ENCODE data around the gene CCNA1.

CCNA1 gene

DNA sequence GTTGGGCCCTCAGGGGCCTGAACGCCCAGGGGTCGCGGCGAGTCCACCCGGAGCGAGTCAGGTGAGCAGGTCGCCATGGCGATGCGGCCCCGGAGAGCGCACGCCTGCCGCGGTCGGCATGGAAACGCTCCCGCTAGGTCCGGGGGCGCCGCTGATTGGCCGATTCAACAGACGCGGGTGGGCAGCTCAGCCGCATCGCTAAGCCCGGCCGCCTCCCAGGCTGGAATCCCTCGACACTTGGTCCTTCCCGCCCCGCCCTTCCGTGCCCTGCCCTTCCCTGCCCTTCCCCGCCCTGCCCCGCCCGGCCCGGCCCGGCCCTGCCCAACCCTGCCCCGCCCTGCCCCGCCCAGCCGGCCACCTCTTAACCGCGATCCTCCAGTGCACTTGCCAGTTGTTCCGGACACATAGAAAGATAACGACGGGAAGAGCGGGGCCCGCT is at the start of gene CCNA1:
TSS of gene CCNA1 (plus strand) at position 390 of the 439 bp plus-strand sequence. CDS start 562 bp downstream, outside the sequence.
- no peaks in the 10 kb centered on the region for H3K9me3 ChIP-seq (ENCODE audit: control insufficient read depth, insufficient read depth, low read length)
- H3K36me3 ChIP-seq (ENCODE audit: control insufficient read depth, insufficient read depth, low read length) = no peaks in the 10 kb centered on the region
- H3K27ac ChIP-seq (ENCODE audit: low read length) = no peak within 1 kb of the TSS
- peak; percentile 52 for DNase-seq (ENCODE audit: low read depth, low spot score)
- WGBS (ENCODE audit: insufficient coverage, insufficient read length) = no CpG with 5 or more reads among the region's 46 CpGs
- H3K4me3 ChIP-seq (ENCODE audit: low read length) = peak within 1 kb of the TSS; percentile 75; the same call in 1 of the 2 replicates
- H3K4me1 ChIP-seq (ENCODE audit: control insufficient read depth, insufficient read depth, low read length) = no peaks in the 10 kb centered on the region
- peaks cover 22% of the 10 kb centered on the region for H3K27me3 ChIP-seq (ENCODE audit: control insufficient read depth, insufficient read depth, low read length)

DNA sequence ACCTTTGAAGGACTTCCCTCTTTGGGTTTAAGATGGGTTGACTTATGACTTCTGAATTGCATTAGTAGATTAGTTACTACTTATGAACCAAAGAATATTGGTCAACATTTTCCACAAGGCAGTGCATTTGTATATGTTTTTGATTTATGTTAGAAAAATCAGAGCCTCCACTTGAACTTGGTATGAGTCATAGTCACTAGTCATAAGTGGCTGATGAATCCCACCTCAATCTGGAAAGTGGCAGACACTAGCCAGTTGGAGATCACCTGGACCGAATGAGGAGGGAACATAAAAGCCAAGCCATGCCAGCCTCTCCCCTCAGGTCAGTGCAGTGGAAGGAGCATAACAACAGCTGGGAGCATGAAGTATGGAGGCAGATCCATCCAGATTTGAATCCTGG is 46.8 kb upstream of the CCNA1 start:
- H3K4me1 ChIP-seq (ENCODE audit: control insufficient read depth, insufficient read depth, low read length) = no peaks in the 10 kb centered on the region
- no peaks in the 10 kb centered on the region for H3K9me3 ChIP-seq (ENCODE audit: control insufficient read depth, insufficient read depth, low read length)
- H3K36me3 ChIP-seq (ENCODE audit: control insufficient read depth, insufficient read depth, low read length) = no peaks in the 10 kb centered on the region
- WGBS (ENCODE audit: insufficient coverage, insufficient read length) = no CpG with 5 or more reads among the region's 1 CpG
- H3K27me3 ChIP-seq (ENCODE audit: control insufficient read depth, insufficient read depth, low read length) = no peaks in the 10 kb centered on the region
- DNase-seq (ENCODE audit: low read depth, low spot score) = no peak
- H3K4me3 ChIP-seq (ENCODE audit: low read length) = no peak overlapping the region
- no peak overlapping the region for H3K27ac ChIP-seq (ENCODE audit: low read length)

DNA sequence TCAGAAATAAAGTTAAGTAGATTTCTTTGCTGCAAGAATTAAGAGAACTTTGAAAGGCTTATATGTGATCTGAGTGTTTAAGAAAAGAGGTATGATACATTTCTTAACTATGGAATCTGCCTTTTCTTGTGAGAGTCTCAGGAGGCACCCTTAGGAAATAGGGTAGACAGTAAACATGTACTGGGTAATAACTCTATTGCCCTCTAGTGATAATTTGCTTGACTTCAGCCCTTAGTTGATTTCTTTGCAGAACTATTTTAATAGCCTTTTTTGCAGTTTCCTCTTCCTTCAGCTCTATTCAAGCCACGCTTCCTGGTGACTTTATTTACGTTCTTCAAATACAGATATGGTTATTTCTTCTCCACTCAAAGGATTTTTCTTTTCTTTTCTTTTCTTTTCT is 37.0 kb upstream of the CCNA1 start:
- DNase-seq (ENCODE audit: low read depth, low spot score) = no peak
- Histone ChIP-seq H3K4me1 (ENCODE audit: control insufficient read depth, insufficient read depth, low read length) (no peaks in the 10 kb centered on the region), H3K27ac (ENCODE audit: low read length) (no peak overlapping the region), H3K36me3 (ENCODE audit: control insufficient read depth, insufficient read depth, low read length) (no peaks in the 10 kb centered on the region), H3K4me3 (ENCODE audit: low read length) (no peak overlapping the region), H3K9me3 (ENCODE audit: control insufficient read depth, insufficient read depth, low read length) (no peaks in the 10 kb centered on the region), H3K27me3 (ENCODE audit: control insufficient read depth, insufficient read depth, low read length) (no peaks in the 10 kb centered on the region)
- WGBS (ENCODE audit: insufficient coverage, insufficient read length) = no CpG with 5 or more reads among the region's 2 CpGs

DNA sequence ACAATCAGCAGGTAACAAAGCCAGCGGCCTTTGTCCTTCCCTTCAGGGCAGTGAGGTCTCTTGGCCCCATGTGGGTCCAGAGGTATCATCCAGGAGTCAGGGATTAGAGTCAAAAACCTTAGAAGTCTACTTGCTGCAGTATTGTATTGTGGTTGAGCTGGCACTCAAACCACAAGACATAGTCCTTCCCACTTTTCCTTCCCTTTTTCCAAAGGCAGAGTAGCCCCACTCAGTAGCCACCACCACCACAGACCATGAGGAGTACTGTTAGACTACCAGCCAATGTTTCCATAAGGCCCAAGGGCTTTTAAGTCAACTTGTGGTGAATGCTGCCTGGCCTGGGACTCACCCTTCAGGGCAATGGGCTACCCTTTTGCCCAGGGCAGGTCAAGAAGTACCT is 27.1 kb upstream of the CCNA1 start:
- H3K36me3 ChIP-seq (ENCODE audit: control insufficient read depth, insufficient read depth, low read length) = no peaks in the 10 kb centered on the region
- H3K27ac ChIP-seq (ENCODE audit: low read length) = no peak overlapping the region
- H3K4me1 ChIP-seq (ENCODE audit: control insufficient read depth, insufficient read depth, low read length) = no peaks in the 10 kb centered on the region
- no peak overlapping the region for H3K4me3 ChIP-seq (ENCODE audit: low read length)
- no peaks in the 10 kb centered on the region for H3K27me3 ChIP-seq (ENCODE audit: control insufficient read depth, insufficient read depth, low read length)
- DNase-seq (ENCODE audit: low read depth, low spot score) = no peak
- no peaks in the 10 kb centered on the region for H3K9me3 ChIP-seq (ENCODE audit: control insufficient read depth, insufficient read depth, low read length)
- WGBS (ENCODE audit: insufficient coverage, insufficient read length) = no CpG with 5 or more reads among the region's 1 CpG

DNA sequence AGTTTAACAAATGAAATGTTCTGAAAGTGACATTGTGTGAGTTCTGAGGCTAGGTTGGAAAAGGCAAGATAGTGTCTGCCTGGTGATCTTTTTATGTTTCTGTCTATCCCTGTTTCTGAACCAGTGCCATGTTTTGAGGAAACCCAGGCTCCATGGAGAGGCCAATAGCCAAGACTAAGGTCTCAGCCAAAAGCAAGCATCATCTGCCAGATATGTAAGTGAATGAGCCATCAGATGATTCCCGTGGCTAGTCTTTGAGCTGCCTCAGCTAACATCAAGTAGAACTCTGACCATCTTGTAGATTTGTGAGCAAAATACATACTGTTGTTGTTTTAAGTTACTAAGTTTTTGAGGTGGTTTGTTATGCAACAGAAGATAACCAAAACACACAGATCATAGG is 19.6 kb upstream of the CCNA1 start:
- Histone ChIP-seq H3K9me3 (ENCODE audit: control insufficient read depth, insufficient read depth, low read length) (no peaks in the 10 kb centered on the region), H3K36me3 (ENCODE audit: control insufficient read depth, insufficient read depth, low read length) (no peaks in the 10 kb centered on the region), H3K4me3 (ENCODE audit: low read length) (no peak overlapping the region), H3K27ac (ENCODE audit: low read length) (no peak overlapping the region), H3K27me3 (ENCODE audit: control insufficient read depth, insufficient read depth, low read length) (no peaks in the 10 kb centered on the region), H3K4me1 (ENCODE audit: control insufficient read depth, insufficient read depth, low read length) (no peaks in the 10 kb centered on the region)
- DNase-seq (ENCODE audit: low read depth, low spot score) = no peak
- no CpG with 5 or more reads among the region's 1 CpG for WGBS (ENCODE audit: insufficient coverage, insufficient read length)

DNA sequence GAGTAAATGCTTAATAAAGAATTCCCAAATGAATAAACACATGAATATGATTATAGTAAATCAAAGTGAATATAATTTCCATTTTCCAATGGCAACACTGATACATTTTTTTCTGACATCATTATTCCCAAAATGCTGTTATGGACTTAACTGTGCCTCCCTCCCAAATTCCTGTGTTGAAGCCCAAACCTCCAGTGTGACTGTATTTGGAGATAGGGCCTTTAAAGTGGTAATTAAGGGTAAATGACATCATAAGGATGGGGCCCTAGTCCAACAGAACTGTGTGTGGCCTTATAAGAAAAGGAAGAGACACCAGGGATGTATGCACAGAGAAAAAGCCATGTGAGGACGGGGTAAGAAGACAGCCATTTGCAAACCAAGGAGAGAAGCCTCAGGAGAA is 19.1 kb upstream of the CCNA1 start:
- no peaks in the 10 kb centered on the region for H3K9me3 ChIP-seq (ENCODE audit: control insufficient read depth, insufficient read depth, low read length)
- no peak for DNase-seq (ENCODE audit: low read depth, low spot score)
- no CpG with 5 or more reads among the region's 1 CpG for WGBS (ENCODE audit: insufficient coverage, insufficient read length)
- H3K27me3 ChIP-seq (ENCODE audit: control insufficient read depth, insufficient read depth, low read length) = no peaks in the 10 kb centered on the region
- H3K4me1 ChIP-seq (ENCODE audit: control insufficient read depth, insufficient read depth, low read length) = no peaks in the 10 kb centered on the region
- no peaks in the 10 kb centered on the region for H3K36me3 ChIP-seq (ENCODE audit: control insufficient read depth, insufficient read depth, low read length)
- H3K27ac ChIP-seq (ENCODE audit: low read length) = no peak overlapping the region
- H3K4me3 ChIP-seq (ENCODE audit: low read length) = no peak overlapping the region

DNA sequence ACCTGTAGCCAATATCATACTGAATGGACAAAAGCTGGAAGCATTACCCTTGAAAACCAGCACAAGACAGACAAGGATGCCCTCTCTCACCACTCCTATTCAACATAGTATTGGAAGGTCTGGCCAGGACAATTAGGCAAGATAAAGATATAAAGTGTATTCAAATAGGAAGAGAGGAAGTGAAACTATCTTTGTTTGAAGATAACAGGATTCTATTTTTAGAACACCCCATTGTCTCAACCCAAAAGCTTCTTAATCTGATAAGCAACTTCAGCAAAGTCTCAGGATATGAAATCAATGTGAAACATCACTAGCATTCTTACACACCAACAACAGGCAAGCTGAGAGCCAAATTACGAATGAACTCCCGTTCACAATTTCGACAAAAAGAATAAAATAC is 17.8 kb upstream of the CCNA1 start:
- no CpG with 5 or more reads among the region's 3 CpGs for WGBS (ENCODE audit: insufficient coverage, insufficient read length)
- Histone ChIP-seq H3K27me3 (ENCODE audit: control insufficient read depth, insufficient read depth, low read length) (no peaks in the 10 kb centered on the region), H3K27ac (ENCODE audit: low read length) (no peak overlapping the region), H3K4me1 (ENCODE audit: control insufficient read depth, insufficient read depth, low read length) (no peaks in the 10 kb centered on the region), H3K9me3 (ENCODE audit: control insufficient read depth, insufficient read depth, low read length) (no peaks in the 10 kb centered on the region), H3K4me3 (ENCODE audit: low read length) (no peak overlapping the region), H3K36me3 (ENCODE audit: control insufficient read depth, insufficient read depth, low read length) (no peaks in the 10 kb centered on the region)
- DNase-seq (ENCODE audit: low read depth, low spot score) = no peak

DNA sequence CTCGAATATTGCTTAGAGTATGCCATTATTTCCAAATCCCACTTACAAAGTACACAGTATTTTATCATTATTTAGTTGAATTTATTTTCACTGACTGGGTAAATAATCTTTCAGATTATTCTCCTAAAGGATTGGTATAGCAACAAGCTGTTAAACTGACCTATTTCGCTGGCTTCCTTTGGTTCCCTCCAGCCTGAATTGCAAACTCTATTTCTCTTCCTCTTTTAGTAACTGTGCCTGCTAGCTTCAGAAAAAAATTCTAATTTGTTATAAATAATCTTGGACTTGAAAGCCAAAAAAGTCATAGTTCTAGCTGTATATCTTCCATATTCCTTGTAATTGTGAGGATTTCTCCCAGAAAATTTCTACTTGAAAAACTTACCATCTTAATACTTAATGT is 15.0 kb upstream of the CCNA1 start:
- no peak overlapping the region for H3K27ac ChIP-seq (ENCODE audit: low read length)
- H3K4me3 ChIP-seq (ENCODE audit: low read length) = no peak overlapping the region
- H3K9me3 ChIP-seq (ENCODE audit: control insufficient read depth, insufficient read depth, low read length) = no peaks in the 10 kb centered on the region
- no CpG with 5 or more reads among the region's 2 CpGs for WGBS (ENCODE audit: insufficient coverage, insufficient read length)
- H3K27me3 ChIP-seq (ENCODE audit: control insufficient read depth, insufficient read depth, low read length) = no peaks in the 10 kb centered on the region
- no peak for DNase-seq (ENCODE audit: low read depth, low spot score)
- H3K36me3 ChIP-seq (ENCODE audit: control insufficient read depth, insufficient read depth, low read length) = no peaks in the 10 kb centered on the region
- no peaks in the 10 kb centered on the region for H3K4me1 ChIP-seq (ENCODE audit: control insufficient read depth, insufficient read depth, low read length)

DNA sequence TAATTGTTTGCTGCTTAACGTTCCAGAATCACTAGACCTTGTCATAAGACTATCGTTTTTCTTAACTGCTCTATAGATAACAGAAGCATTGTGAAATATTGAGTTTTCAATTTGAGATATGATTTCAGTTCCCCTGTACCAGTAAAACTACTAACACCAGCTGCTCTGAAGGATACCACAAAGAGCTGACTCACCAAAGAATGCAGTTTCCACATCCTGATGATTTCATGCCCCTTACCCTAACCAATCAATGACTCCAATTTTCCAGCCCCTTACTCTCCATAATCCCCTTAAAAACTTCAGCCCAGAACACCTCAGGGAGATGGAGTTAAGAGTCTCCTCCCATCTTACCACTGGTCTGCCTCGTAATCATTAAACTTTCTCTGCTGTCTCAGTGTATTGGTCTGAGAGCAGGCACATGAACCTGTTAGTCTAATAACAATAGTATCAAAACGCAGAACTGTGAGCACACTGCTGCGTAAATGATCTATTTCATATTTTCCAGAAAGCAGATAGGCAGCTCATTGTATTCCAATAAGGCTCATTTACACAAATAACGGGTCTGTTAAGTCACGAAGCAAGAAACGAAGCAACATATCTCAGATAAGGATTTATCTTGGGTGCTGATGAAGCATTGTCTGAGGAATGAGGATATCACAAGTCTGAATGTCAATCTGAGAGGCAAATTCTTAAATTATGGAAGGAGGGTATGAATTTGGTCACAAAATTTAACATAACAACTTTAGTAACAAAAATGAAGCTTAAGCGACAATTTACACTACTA is 14.1 kb upstream of the CCNA1 start:
- Histone ChIP-seq H3K4me1 (ENCODE audit: control insufficient read depth, insufficient read depth, low read length) (no peaks in the 10 kb centered on the region), H3K27me3 (ENCODE audit: control insufficient read depth, insufficient read depth, low read length) (no peaks in the 10 kb centered on the region), H3K36me3 (ENCODE audit: control insufficient read depth, insufficient read depth, low read length) (no peaks in the 10 kb centered on the region), H3K4me3 (ENCODE audit: low read length) (no peak overlapping the region), H3K27ac (ENCODE audit: low read length) (no peak overlapping the region), H3K9me3 (ENCODE audit: control insufficient read depth, insufficient read depth, low read length) (no peaks in the 10 kb centered on the region)
- WGBS (ENCODE audit: insufficient coverage, insufficient read length) = no CpG with 5 or more reads among the region's 9 CpGs
- DNase-seq (ENCODE audit: low read depth, low spot score) = no peak

DNA sequence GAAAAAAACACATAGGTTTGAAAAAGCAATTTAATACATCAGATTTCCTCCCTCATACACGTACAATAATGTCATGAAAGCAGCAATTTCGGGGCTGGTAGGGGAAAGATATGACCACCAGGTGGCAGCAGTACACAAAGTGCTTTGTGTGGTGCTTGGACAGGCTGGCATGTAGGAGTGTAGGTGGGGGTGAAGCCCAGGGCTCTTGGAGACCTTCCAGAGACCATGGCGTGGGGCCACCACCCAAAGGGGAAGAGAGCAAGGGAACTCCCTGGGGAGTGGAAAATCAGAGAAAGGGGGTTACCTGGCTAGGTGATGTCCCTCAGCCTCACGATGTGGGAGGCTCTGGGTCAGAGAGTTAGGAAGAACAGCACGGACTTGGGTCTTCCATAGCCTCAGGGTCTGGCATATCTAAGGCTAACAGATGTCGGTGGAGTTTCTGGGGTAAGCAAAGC is 11.8 kb upstream of the CCNA1 start:
- Histone ChIP-seq H3K27ac (ENCODE audit: low read length) (no peak overlapping the region), H3K4me1 (ENCODE audit: control insufficient read depth, insufficient read depth, low read length) (no peaks in the 10 kb centered on the region), H3K36me3 (ENCODE audit: control insufficient read depth, insufficient read depth, low read length) (no peaks in the 10 kb centered on the region), H3K4me3 (ENCODE audit: low read length) (no peak overlapping the region), H3K27me3 (ENCODE audit: control insufficient read depth, insufficient read depth, low read length) (no peaks in the 10 kb centered on the region), H3K9me3 (ENCODE audit: control insufficient read depth, insufficient read depth, low read length) (no peaks in the 10 kb centered on the region)
- no CpG with 5 or more reads among the region's 6 CpGs for WGBS (ENCODE audit: insufficient coverage, insufficient read length)
- peak; percentile 68 for DNase-seq (ENCODE audit: low read depth, low spot score)

DNA sequence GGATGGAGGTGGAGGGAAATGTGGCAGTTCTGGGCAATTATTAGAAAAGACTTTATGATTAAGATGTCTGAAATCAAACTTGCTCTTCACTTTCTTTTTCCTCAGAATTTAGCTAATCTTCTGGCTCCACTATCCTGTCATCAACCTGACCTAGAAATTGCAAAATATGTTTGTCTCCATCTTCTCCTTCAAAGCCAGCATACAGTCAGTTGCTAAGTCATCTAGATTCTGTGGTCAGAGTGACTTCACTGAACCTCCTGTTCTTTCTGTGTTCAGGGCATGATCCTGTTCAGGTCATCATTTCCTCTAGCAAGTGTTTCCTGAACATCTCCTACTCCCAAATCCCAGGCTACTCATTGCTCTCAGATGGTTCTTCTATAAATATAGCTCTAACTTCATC is 10.8 kb upstream of the CCNA1 start:
- Histone ChIP-seq H3K27ac (ENCODE audit: low read length) (no peak overlapping the region), H3K9me3 (ENCODE audit: control insufficient read depth, insufficient read depth, low read length) (no peaks in the 10 kb centered on the region), H3K36me3 (ENCODE audit: control insufficient read depth, insufficient read depth, low read length) (no peaks in the 10 kb centered on the region), H3K4me3 (ENCODE audit: low read length) (no peak overlapping the region), H3K4me1 (ENCODE audit: control insufficient read depth, insufficient read depth, low read length) (no peaks in the 10 kb centered on the region), H3K27me3 (ENCODE audit: control insufficient read depth, insufficient read depth, low read length) (no peaks in the 10 kb centered on the region)
- DNase-seq (ENCODE audit: low read depth, low spot score) = no peak

All from iPS DF 6.9 (cell line).